Mesendoderm (in vitro differentiated cells): ENCODE measurements around the gene KLHL30.

ENCODE experiments used
- DNase-seq: peaks from one replicate; pipeline ENCODE4 v3.0.0; 2013
- H2AK5ac ChIP-seq: 2 replicates; pipeline ENCODE4 v1.6.1; 2013; ENCODE audit warnings: low read length, inconsistent platforms
- H2BK120ac ChIP-seq: 2 replicates; pipeline ENCODE4 v1.6.1; 2013; ENCODE audit warnings: low read depth, mild to moderate bottlenecking, low read length, moderate library complexity, mixed read lengths
- H2BK15ac ChIP-seq: replicated peaks from 2 replicates; pipeline ENCODE4 v1.6.1; 2013; ENCODE audit warnings: low read depth, mild to moderate bottlenecking, moderate library complexity
- H2BK5ac ChIP-seq: 2 replicates; pipeline ENCODE4 v1.6.1; 2013; ENCODE audit warnings: low read length, inconsistent platforms
- H3K18ac ChIP-seq: 2 replicates; pipeline ENCODE4 v1.6.1; 2013; ENCODE audit warnings: mild to moderate bottlenecking, low read length, mixed read lengths
- H3K23ac ChIP-seq: one replicate; pipeline ENCODE4 v1.6.1; 2013; ENCODE audit warnings: low read length
- H3K27ac ChIP-seq: 2 replicates; pipeline ENCODE4 v1.5.1; 2013; ENCODE audit warnings: low read depth, mild to moderate bottlenecking, inconsistent platforms, low read length, moderate library complexity
- H3K27me3 ChIP-seq: 2 replicates; pipeline ENCODE4 v1.6.1; 2013; ENCODE audit warnings: low read length, control low read depth, mild to moderate bottlenecking, inconsistent platforms; ENCODE audit not compliant: insufficient read depth, poor library complexity
- H3K36me3 ChIP-seq: 2 replicates; pipeline ENCODE4 v1.6.1; 2013; ENCODE audit warnings: low read length, inconsistent platforms; ENCODE audit not compliant: control insufficient read depth, insufficient read depth
- H3K4ac ChIP-seq: one replicate; pipeline ENCODE4 v1.6.1; 2013; ENCODE audit warnings: low read depth, mild to moderate bottlenecking, low read length, moderate library complexity
- H3K4me1 ChIP-seq: 2 replicates; pipeline ENCODE4 v1.6.1; 2013; ENCODE audit warnings: low read depth, low read length, inconsistent platforms; ENCODE audit not compliant: control insufficient read depth
- H3K4me2 ChIP-seq: 2 replicates; pipeline ENCODE4 v1.6.1; 2013; ENCODE audit warnings: low read length
- H3K4me3 ChIP-seq: 2 replicates; pipeline ENCODE4 v1.5.1; 2013; ENCODE audit warnings: mild to moderate bottlenecking, low read length
- H3K56ac ChIP-seq: one replicate; pipeline ENCODE4 v1.6.1; 2013; ENCODE audit warnings: low read length
- H3K79me1 ChIP-seq: 2 replicates; pipeline ENCODE4 v1.6.1; 2013; ENCODE audit warnings: low read length, inconsistent platforms
- H3K79me2 ChIP-seq: 2 replicates; pipeline ENCODE4 v1.6.1; 2013; ENCODE audit warnings: mild to moderate bottlenecking, low read length; ENCODE audit not compliant: control insufficient read depth, insufficient read depth
- H3K9ac ChIP-seq: 2 replicates; pipeline ENCODE4 v1.6.1; 2013; ENCODE audit warnings: low read length, inconsistent platforms
- H4K5ac ChIP-seq: one replicate; pipeline ENCODE4 v1.6.1; 2013; ENCODE audit warnings: low read length
- H4K8ac ChIP-seq: one replicate; pipeline ENCODE4 v1.6.1; 2013; ENCODE audit warnings: low read depth, mild to moderate bottlenecking, control low read depth, low read length, moderate library complexity
- WGBS: extraction: QIAGEN DNeasy Blood & Tissue Kit; methylation state at CpG from one replicate; pipeline ENCODE4 v1.1.7; 2013; ENCODE audit warnings: low lambda C conversion rate, missing lambda C conversion rate; ENCODE audit not compliant: insufficient coverage; ENCODE audit errors: extremely low coverage; 5-methylcytosine and 5-hydroxymethylcytosine counted together

Gene KLHL30

GRCh38 chr2:238173692-238174091 is 35.2 kb downstream of the KLHL30 start:
- Histone ChIP-seq H2BK5ac (no peak overlapping the region), H3K23ac (no peak overlapping the region), H2AK5ac (no peak overlapping the region), H3K4me2 (no peak overlapping the region), H3K27me3 (no peaks in the 10 kb centered on the region), H3K18ac (no peak overlapping the region), H3K4me3 (no peak overlapping the region), H2BK120ac (no peak overlapping the region), H3K4ac (no peak overlapping the region), H4K5ac (no peak overlapping the region), H3K9ac (no peak overlapping the region), H2BK15ac (no peak overlapping the region), H3K79me2 (no peaks in the 10 kb centered on the region), H4K8ac (no peak overlapping the region), H3K4me1 (no peaks in the 10 kb centered on the region), H3K27ac (no peak overlapping the region), H3K79me1 (no peaks in the 10 kb centered on the region), H3K36me3 (peaks cover 14% of the 10 kb centered on the region), H3K56ac (no peak overlapping the region)
- WGBS: no CpG with 5 or more reads among the region's 2 CpGs
- peak; percentile 26 for DNase-seq

- no peak overlapping the region for H2BK120ac ChIP-seq
- no peak overlapping the region for H3K9ac ChIP-seq
- H2BK5ac ChIP-seq: no peak overlapping the region
- WGBS: no CpG with 5 or more reads among the region's 8 CpGs
- H3K27me3 ChIP-seq: no peaks in the 10 kb centered on the region
- H4K5ac ChIP-seq: no peak overlapping the region
- H3K79me2 ChIP-seq: no peaks in the 10 kb centered on the region
- H3K23ac ChIP-seq: no peak overlapping the region
- H2AK5ac ChIP-seq: no peak overlapping the region
- peaks cover 12% of the 10 kb centered on the region for H3K36me3 ChIP-seq
- no peak overlapping the region for H3K4me2 ChIP-seq
- no peak overlapping the region for H3K4me3 ChIP-seq
- H3K18ac ChIP-seq: no peak overlapping the region
- DNase-seq: no peak
- no peak overlapping the region for H3K4ac ChIP-seq
- no peaks in the 10 kb centered on the region for H3K79me1 ChIP-seq
- H3K4me1 ChIP-seq: no peaks in the 10 kb centered on the region
- no peak overlapping the region for H3K27ac ChIP-seq
- H2BK15ac ChIP-seq: no peak overlapping the region
- H4K8ac ChIP-seq: no peak overlapping the region
- H3K56ac ChIP-seq: no peak overlapping the region
These were observed 35.8 kb downstream of the KLHL30 start for GRCh38 chr2:238174291-238174690.

GRCh38 chr2:238174701-238175100 is 36.2 kb downstream of the KLHL30 start:
- no peak overlapping the region for H3K9ac ChIP-seq
- no CpG with 5 or more reads among the region's 3 CpGs for WGBS

GRCh38 chr2:238176613-238177012 is 38.1 kb downstream of the KLHL30 start:
- H2AK5ac ChIP-seq: no peak overlapping the region
- H3K56ac ChIP-seq: no peak overlapping the region
- no peak overlapping the region for H4K5ac ChIP-seq
- no peak overlapping the region for H3K9ac ChIP-seq
- no peak overlapping the region for H3K4me3 ChIP-seq
- H3K79me1 ChIP-seq: no peaks in the 10 kb centered on the region
- no peaks in the 10 kb centered on the region for H3K79me2 ChIP-seq
- no peak overlapping the region for H3K4ac ChIP-seq
- no peaks in the 10 kb centered on the region for H3K27me3 ChIP-seq
- DNase-seq: no peak
- no peak overlapping the region for H3K18ac ChIP-seq
- H3K4me1 ChIP-seq: no peaks in the 10 kb centered on the region
- no peak overlapping the region for H3K23ac ChIP-seq
- H3K36me3 ChIP-seq: peaks cover 19% of the 10 kb centered on the region
- no peak overlapping the region for H4K8ac ChIP-seq
- no peak overlapping the region for H3K4me2 ChIP-seq
- no peak overlapping the region for H2BK15ac ChIP-seq
- no peak overlapping the region for H2BK120ac ChIP-seq
- H3K27ac ChIP-seq: no peak overlapping the region
- no peak overlapping the region for H2BK5ac ChIP-seq

More at GRCh38 chr2:238174701-238175100, 36.2 kb downstream of the KLHL30 start:
- H2BK120ac ChIP-seq: no peak overlapping the region
- DNase-seq: no peak
- H3K79me1 ChIP-seq: no peaks in the 10 kb centered on the region
- no peaks in the 10 kb centered on the region for H3K79me2 ChIP-seq
- H2BK15ac ChIP-seq: no peak overlapping the region
- no peak overlapping the region for H2BK5ac ChIP-seq
- H3K4ac ChIP-seq: no peak overlapping the region
- H3K4me1 ChIP-seq: no peaks in the 10 kb centered on the region
- no peaks in the 10 kb centered on the region for H3K27me3 ChIP-seq
- H3K36me3 ChIP-seq: peaks cover 14% of the 10 kb centered on the region
- no peak overlapping the region for H3K4me2 ChIP-seq
- H3K27ac ChIP-seq: no peak overlapping the region
- H4K5ac ChIP-seq: no peak overlapping the region
- no peak overlapping the region for H3K56ac ChIP-seq
- H2AK5ac ChIP-seq: no peak overlapping the region
- H3K4me3 ChIP-seq: no peak overlapping the region
- no peak overlapping the region for H4K8ac ChIP-seq
- no peak overlapping the region for H3K18ac ChIP-seq
- no peak overlapping the region for H3K23ac ChIP-seq

- Histone ChIP-seq H3K79me2 (no peaks in the 10 kb centered on the region), H3K4ac (no peak overlapping the region), H3K23ac (no peak overlapping the region), H3K4me3 (no peak overlapping the region), H2AK5ac (no peak overlapping the region), H3K36me3 (peaks cover 26% of the 10 kb centered on the region), H2BK120ac (no peak overlapping the region), H2BK15ac (no peak overlapping the region), H3K27me3 (no peaks in the 10 kb centered on the region), H4K8ac (no peak overlapping the region), H2BK5ac (no peak overlapping the region), H3K9ac (no peak overlapping the region), H3K27ac (no peak overlapping the region), H3K79me1 (no peaks in the 10 kb centered on the region), H3K4me1 (no peaks in the 10 kb centered on the region), H4K5ac (no peak overlapping the region), H3K4me2 (no peak overlapping the region), H3K56ac (no peak overlapping the region), H3K18ac (no peak overlapping the region)
- WGBS: no CpG with 5 or more reads among the region's 5 CpGs
- no peak for DNase-seq
These were observed 42.1 kb downstream of the KLHL30 start for GRCh38 chr2:238180554-238180953.

- no peak overlapping the region for H3K9ac ChIP-seq
- no CpG with 5 or more reads among the region's 6 CpGs for WGBS
- peaks cover 30% of the 10 kb centered on the region for H3K36me3 ChIP-seq
- no peak overlapping the region for H2AK5ac ChIP-seq
- no peak overlapping the region for H4K5ac ChIP-seq
- no peak overlapping the region for H2BK15ac ChIP-seq
- DNase-seq: no peak
- no peak overlapping the region for H4K8ac ChIP-seq
- H2BK5ac ChIP-seq: no peak overlapping the region
- H3K79me1 ChIP-seq: no peaks in the 10 kb centered on the region
- H3K27ac ChIP-seq: no peak overlapping the region
- no peak overlapping the region for H3K23ac ChIP-seq
- H3K56ac ChIP-seq: no peak overlapping the region
- H3K4me3 ChIP-seq: no peak overlapping the region
- no peaks in the 10 kb centered on the region for H3K4me1 ChIP-seq
- H3K79me2 ChIP-seq: no peaks in the 10 kb centered on the region
- no peak overlapping the region for H3K4me2 ChIP-seq
- H2BK120ac ChIP-seq: no peak overlapping the region
- H3K4ac ChIP-seq: no peak overlapping the region
- no peaks in the 10 kb centered on the region for H3K27me3 ChIP-seq
- no peak overlapping the region for H3K18ac ChIP-seq
These were observed 43.9 kb downstream of the KLHL30 start for GRCh38 chr2:238182362-238182761.
